OCI-LY7 (cell line): ENCODE data around the gene HIGD1C. TPM values are rescaled to one million over a fixed set of nuclear protein-coding genes. Genes with fewer than 3 reads are reported as not detected.
A peak's percentile ranks its signal among the peaks of the same experiment; 100 is the strongest.

Source experiments
- BruUV-seq: library from RNA; stranded (reverse); fragments of 400-500 nt; replicated peaks from 2 replicates; lab custom pipeline; 2021; lab: Mats Ljungman, UMichigan
- CTCF ChIA-PET: fragments of 300-600 bp; sonication (Branson Sonifier 250); formaldehyde crosslinking; loops from one replicate; lab custom pipeline; 2022; ENCODE audit warnings: antibody characterized with exemption; ENCODE audit not compliant: unreplicated experiment; lab: Charles Lee
- POLR2A ChIA-PET: fragments of 300-600 bp; sonication (Branson Sonifier 250); formaldehyde crosslinking; loops from one replicate; lab custom pipeline; 2022; ENCODE audit warnings: antibody characterized with exemption; lab: Charles Lee
- DNase-seq: peaks from one replicate; pipeline ENCODE4 v3.0.0-alpha.2; 2015; ENCODE audit warnings: low spot score
- H2AFZ ChIP-seq: fragments of 200-600 bp; sonication (generic), shearing (Covaris generic); 2 replicates; pipeline ENCODE4 v1.6.1; 2014; ENCODE audit warnings: mild to moderate bottlenecking, antibody characterized with exemption, low read length, moderate library complexity
- H3K27ac ChIP-seq: fragments of 200-600 bp; sonication (generic); 2 replicates; pipeline ENCODE4 v1.5.1; 2014; ENCODE audit warnings: mixed run types, low read depth, mild to moderate bottlenecking, moderate library complexity, low read length, inconsistent platforms; ENCODE audit not compliant: poor library complexity, severe bottlenecking
- H3K36me3 ChIP-seq: fragments of 200-600 bp; sonication (generic); 2 replicates; pipeline ENCODE4 v1.6.1; 2014; ENCODE audit warnings: mild to moderate bottlenecking, antibody characterized with exemption, low read length, moderate library complexity, mixed read lengths; ENCODE audit not compliant: insufficient read depth
- H3K4me1 ChIP-seq: fragments of 200-600 bp; sonication (generic); 2 replicates; pipeline ENCODE4 v1.5.1; 2014; ENCODE audit warnings: mild to moderate bottlenecking, low read length; ENCODE audit not compliant: insufficient read depth, poor library complexity, severe bottlenecking
- H3K4me2 ChIP-seq: fragments of 200-600 bp; sonication (generic); 2 replicates; pipeline ENCODE4 v1.6.1; 2014; ENCODE audit warnings: mild to moderate bottlenecking, low read length
- H3K4me3 ChIP-seq: fragments of 200-600 bp; sonication (generic); 2 replicates; pipeline ENCODE4 v1.5.1; 2014; ENCODE audit warnings: mild to moderate bottlenecking, low read depth, low read length; ENCODE audit not compliant: poor library complexity, severe bottlenecking
- H3K79me2 ChIP-seq: fragments of 200-600 bp; sonication (generic); 2 replicates; pipeline ENCODE4 v1.6.1; 2016; ENCODE audit warnings: low read depth, mild to moderate bottlenecking, low read length, moderate library complexity, mixed read lengths; ENCODE audit not compliant: insufficient read depth
- H3K9me2 ChIP-seq: fragments of 200-600 bp; sonication (generic); 2 replicates; pipeline ENCODE4 v1.6.1; 2016; ENCODE audit warnings: mild to moderate bottlenecking, low read length, mixed read lengths; ENCODE audit not compliant: insufficient read depth
- H3K9me3 ChIP-seq: fragments of 200-600 bp; sonication (generic); 2 replicates; pipeline ENCODE4 v1.6.1; 2014; ENCODE audit warnings: mild to moderate bottlenecking, mixed run types, low read length, mixed read lengths
- H4K20me1 ChIP-seq: fragments of 200-600 bp; sonication (generic); 2 replicates; pipeline ENCODE4 v1.6.1; 2014; ENCODE audit warnings: mild to moderate bottlenecking, antibody characterized with exemption, low read length, moderate library complexity, mixed read lengths; ENCODE audit not compliant: insufficient read depth
- CTCF ChIP-seq: fragments of 200-600 bp; sonication (generic); conservative IDR thresholded peaks from 2 replicates; pipeline ENCODE4 v1.5.1; 2014; ENCODE audit warnings: mild to moderate bottlenecking, antibody characterized with exemption, low read length, moderate library complexity, mixed read lengths
- EZH2phosphoT487 ChIP-seq: fragments of 200-600 bp; sonication (generic); IDR thresholded peaks from 2 replicates; pipeline ENCODE4 v1.6.1; 2018; ENCODE audit warnings: low read depth, borderline replicate concordance, mild to moderate bottlenecking, mixed run types, antibody characterized with exemption, low read length, moderate library complexity, mixed read lengths
- intact Hi-C: fragments of 100-400 bp; cut with micrococcal nuclease; formaldehyde crosslinking; loops from one replicate; pipeline ENCODE4 v1.10.0; 2022; ENCODE audit not compliant: unreplicated experiment
- total RNA-seq, 2 experiments: library from RNA; depleted of rRNA in 1 of 2; stranded (reverse); fragments of >200 nt in 1 of 2; shearing (Covaris generic) in 1 of 2; gene quantifications; 2 replicates each; pipeline ENCODE4 v1.2.3, GENCODE V29; 2014 to 2022

Gene HIGD1C
- total RNA-seq, 2 experiments from 2014 or later: not detected

DNA sequence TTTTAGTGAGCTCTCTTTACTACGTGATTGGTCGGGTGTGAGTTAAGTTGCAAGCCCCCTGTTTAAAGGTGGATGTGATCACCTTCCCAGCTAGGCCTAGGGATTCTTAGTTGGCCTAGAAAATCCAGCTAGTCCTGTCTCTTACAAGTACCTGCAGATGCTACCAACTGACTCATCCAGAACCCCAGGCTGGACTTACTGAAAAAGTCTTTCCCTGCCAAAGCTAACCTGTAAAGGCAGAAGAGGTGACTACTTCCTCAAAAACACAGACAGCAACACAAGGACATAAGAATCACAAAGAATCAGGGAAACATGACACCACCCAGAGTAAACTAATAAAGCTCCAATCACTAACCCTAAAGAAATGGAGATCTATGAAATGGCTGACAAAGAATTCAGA is 39.1 kb upstream of the HIGD1C start:
- Histone ChIP-seq H3K4me2 (no peak overlapping the region), H3K79me2 (no peaks in the 10 kb centered on the region), H3K4me3 (no peak overlapping the region), H2AFZ (no peak overlapping the region), H4K20me1 (no peaks in the 10 kb centered on the region), H3K9me2 (no peaks in the 10 kb centered on the region), H3K9me3 (peaks cover 21% of the 10 kb centered on the region), H3K4me1 (no peaks in the 10 kb centered on the region), H3K27ac (no peak overlapping the region), H3K36me3 (no peaks in the 10 kb centered on the region; the same call in 1 of the 2 replicates)
- intact Hi-C loops: no loop called here
- no peak for TF ChIP-seq EZH2phosphoT487
- no peak for TF ChIP-seq CTCF
- ChIA-PET CTCF (no interaction called here), POLR2A (interaction anchor here (0.7 to 1.5 kb wide), 4 partner anchors 9 to 12 kb away, joined by 3 read pairs; a partner anchor contains a TSS)
- DNase-seq: no peak
- no TSS peak for BruUV-seq

DNA sequence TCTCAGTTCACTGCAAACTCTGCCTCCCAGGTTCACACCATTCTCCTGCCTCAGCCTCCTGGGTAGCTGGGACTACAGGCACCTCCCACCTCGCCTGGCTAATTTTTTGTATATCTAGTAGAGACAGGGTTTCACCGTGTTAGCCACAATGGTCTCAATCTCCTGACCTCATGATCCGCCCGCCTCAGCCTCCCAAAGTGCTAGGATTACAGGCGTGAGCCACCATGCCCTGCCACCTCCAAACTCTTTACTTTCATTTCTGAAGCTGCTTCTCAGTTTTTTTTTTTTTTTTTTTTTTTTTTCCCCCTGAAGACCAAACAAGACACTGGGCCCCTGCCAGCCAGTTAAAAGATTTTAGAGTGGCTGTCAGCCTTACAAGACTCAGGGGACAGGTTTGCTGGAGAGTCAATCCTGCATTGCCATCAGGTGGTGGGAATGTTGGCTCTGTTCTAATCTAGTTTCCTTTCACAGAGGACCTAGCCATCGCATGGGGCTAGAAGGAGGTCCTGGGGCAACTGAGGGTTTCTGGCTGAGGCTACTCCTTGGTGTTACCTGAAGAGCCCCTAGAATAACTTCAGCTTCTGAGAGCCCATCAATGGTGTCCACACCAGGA is 37.4 kb upstream of the HIGD1C start:
- H3K36me3 ChIP-seq: no peaks in the 10 kb centered on the region; the same call in 1 of the 2 replicates
- ChIA-PET POLR2A (interaction anchor here (0.6 to 1.5 kb wide), 2 partner anchors 12 to 421 kb away, joined by 3 to 4 read pairs; no protein-coding TSS in a partner anchor), CTCF (no interaction called here)
- BruUV-seq: no TSS peak
- H3K27ac ChIP-seq: no peak overlapping the region
- H4K20me1 ChIP-seq: no peaks in the 10 kb centered on the region
- no peaks in the 10 kb centered on the region for H3K9me2 ChIP-seq
- no peak overlapping the region for H2AFZ ChIP-seq
- H3K4me2 ChIP-seq: no peak overlapping the region
- H3K9me3 ChIP-seq: peaks cover 21% of the 10 kb centered on the region
- no peaks in the 10 kb centered on the region for H3K79me2 ChIP-seq
- intact Hi-C loops: no loop called here
- no peak for TF ChIP-seq EZH2phosphoT487
- TF ChIP-seq CTCF: no peak
- H3K4me3 ChIP-seq: no peak overlapping the region
- DNase-seq: no peak
- H3K4me1 ChIP-seq: no peaks in the 10 kb centered on the region

GRCh38 chr12:50916292-50916691 is 36.1 kb upstream of the HIGD1C start:
- DNase-seq: peak; percentile 18
- Histone ChIP-seq H3K9me2 (no peaks in the 10 kb centered on the region), H4K20me1 (no peaks in the 10 kb centered on the region), H3K36me3 (no peaks in the 10 kb centered on the region; the same call in 1 of the 2 replicates), H3K79me2 (no peaks in the 10 kb centered on the region), H3K4me2 (no peak overlapping the region), H3K27ac (no peak overlapping the region), H2AFZ (no peak overlapping the region), H3K9me3 (peaks cover 21% of the 10 kb centered on the region), H3K4me1 (peaks cover 10% of the 10 kb centered on the region), H3K4me3 (no peak overlapping the region)
- TF ChIP-seq CTCF (no peak), EZH2phosphoT487 (no peak)
- no TSS peak for BruUV-seq
- ChIA-PET CTCF (no interaction called here), POLR2A (no interaction called here)
- intact Hi-C loops: no loop called here
